ENCODE results near the gene PDGFA. TPM values are rescaled to one million over a fixed set of nuclear protein-coding genes. Genes with fewer than 3 reads are reported as not detected.
A peak's percentile ranks its signal among the peaks of the same experiment; 100 is the strongest.

PDGFA gene
- total and polyA plus RNA-seq, 2 experiments from 2014 or later, result 35.6 to 43.1 TPM

DNA sequence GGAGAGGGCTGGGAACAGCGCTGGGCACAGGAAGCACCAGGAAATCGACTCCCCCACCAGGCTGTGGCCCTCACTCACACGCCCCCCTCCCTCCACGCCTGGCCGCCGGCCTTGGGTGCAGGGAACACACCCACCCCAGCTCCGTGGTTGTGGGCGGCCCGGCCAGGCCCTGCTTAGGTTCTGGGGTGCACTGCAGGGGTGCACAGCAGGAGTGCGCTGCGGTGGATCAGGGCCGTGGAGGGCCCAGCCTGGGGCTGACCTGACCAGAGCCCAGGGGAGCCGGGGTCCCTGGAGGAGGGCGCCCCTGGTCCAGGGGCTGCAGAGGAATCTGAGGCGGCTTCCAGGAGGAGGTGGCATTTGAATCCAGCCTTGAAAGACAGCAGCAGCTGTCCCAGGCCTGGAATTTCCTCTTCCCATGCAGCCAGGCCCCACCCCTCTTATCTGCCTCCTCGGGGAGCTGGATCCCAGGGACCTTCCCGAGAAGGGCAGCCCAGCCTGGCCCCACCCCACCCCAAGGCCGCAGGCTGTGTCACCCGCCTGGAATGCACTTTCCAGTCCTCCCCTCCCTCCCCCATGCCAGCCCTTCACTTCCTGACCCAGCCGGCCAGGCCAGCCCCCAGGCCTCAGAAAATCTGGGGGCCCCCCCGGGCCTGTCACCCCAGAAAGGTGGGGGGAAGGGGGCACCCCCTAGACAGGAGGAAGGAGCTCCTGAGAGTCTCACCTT is 18.4 kb upstream of the PDGFA start:
- peaks cover 3% of the 10 kb centered on the region; the same call in 1 of the 2 replicates for H3K4me1 ChIP-seq (ENCODE audit: insufficient read depth)
- DNase-seq (ENCODE audit: low spot score), result peak; percentile 44
- H3K4me3 ChIP-seq, result no peak overlapping the region
- no peak overlapping the region for H2AFZ ChIP-seq
- ATAC-seq, result peak; percentile 47
- no peaks in the 10 kb centered on the region for H3F3A ChIP-seq (replicated peaks; ENCODE audit: low read depth)
- Mint-ChIP-seq H3K4me1 (peaks cover 4% of the 10 kb centered on the region), H3K4me3 (no peak overlapping the region), H3K9me3 (no peaks in the 10 kb centered on the region; the same call in 2 of the 3 replicates), H3K27me3 (ENCODE audit: insufficient read depth, low read depth, poor library complexity) (peaks cover 22% of the 10 kb centered on the region), H3K36me3 (ENCODE audit: low read depth) (no peaks in the 10 kb centered on the region), H3K27ac (no peak overlapping the region)
- no peak overlapping the region for H3K27ac ChIP-seq (ENCODE audit: low read depth)
- TF ChIP-seq, protein P1, sequence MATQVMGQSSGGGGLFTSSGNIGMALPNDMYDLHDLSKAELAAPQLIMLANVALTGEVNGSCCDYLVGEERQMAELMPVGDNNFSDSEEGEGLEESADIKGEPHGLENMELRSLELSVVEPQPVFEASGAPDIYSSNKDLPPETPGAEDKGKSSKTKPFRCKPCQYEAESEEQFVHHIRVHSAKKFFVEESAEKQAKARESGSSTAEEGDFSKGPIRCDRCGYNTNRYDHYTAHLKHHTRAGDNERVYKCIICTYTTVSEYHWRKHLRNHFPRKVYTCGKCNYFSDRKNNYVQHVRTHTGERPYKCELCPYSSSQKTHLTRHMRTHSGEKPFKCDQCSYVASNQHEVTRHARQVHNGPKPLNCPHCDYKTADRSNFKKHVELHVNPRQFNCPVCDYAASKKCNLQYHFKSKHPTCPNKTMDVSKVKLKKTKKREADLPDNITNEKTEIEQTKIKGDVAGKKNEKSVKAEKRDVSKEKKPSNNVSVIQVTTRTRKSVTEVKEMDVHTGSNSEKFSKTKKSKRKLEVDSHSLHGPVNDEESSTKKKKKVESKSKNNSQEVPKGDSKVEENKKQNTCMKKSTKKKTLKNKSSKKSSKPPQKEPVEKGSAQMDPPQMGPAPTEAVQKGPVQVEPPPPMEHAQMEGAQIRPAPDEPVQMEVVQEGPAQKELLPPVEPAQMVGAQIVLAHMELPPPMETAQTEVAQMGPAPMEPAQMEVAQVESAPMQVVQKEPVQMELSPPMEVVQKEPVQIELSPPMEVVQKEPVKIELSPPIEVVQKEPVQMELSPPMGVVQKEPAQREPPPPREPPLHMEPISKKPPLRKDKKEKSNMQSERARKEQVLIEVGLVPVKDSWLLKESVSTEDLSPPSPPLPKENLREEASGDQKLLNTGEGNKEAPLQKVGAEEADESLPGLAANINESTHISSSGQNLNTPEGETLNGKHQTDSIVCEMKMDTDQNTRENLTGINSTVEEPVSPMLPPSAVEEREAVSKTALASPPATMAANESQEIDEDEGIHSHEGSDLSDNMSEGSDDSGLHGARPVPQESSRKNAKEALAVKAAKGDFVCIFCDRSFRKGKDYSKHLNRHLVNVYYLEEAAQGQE (IDR thresholded peaks at IDR 0.05; ENCODE audit: unreplicated experiment), result no peak
- TF ChIP-seq, protein P2, sequence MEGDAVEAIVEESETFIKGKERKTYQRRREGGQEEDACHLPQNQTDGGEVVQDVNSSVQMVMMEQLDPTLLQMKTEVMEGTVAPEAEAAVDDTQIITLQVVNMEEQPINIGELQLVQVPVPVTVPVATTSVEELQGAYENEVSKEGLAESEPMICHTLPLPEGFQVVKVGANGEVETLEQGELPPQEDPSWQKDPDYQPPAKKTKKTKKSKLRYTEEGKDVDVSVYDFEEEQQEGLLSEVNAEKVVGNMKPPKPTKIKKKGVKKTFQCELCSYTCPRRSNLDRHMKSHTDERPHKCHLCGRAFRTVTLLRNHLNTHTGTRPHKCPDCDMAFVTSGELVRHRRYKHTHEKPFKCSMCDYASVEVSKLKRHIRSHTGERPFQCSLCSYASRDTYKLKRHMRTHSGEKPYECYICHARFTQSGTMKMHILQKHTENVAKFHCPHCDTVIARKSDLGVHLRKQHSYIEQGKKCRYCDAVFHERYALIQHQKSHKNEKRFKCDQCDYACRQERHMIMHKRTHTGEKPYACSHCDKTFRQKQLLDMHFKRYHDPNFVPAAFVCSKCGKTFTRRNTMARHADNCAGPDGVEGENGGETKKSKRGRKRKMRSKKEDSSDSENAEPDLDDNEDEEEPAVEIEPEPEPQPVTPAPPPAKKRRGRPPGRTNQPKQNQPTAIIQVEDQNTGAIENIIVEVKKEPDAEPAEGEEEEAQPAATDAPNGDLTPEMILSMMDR (conservative IDR thresholded peaks at IDR 0.05; ENCODE audit: low read depth in 2 of 2), result no peak
- TF ChIP-seq EZH2phosphoT487 (IDR thresholded peaks at IDR 0.05; ENCODE audit: unreplicated experiment) (no peak), NANOG (IDR thresholded peaks at IDR 0.05; ENCODE audit: borderline replicate concordance) (no peak), ZNF331 (CRISPR knock-in tag; IDR thresholded peaks at IDR 0.05; ENCODE audit: low read depth) (no peak), ETS1 (IDR thresholded peaks at IDR 0.05) (no peak), JUNB (IDR thresholded peaks at IDR 0.05; ENCODE audit: unreplicated experiment) (no peak), EZH2 (IDR thresholded peaks at IDR 0.05; ENCODE audit: low read depth, unreplicated experiment) (no peak), POLR2AphosphoS5 (IDR thresholded peaks at IDR 0.05; ENCODE audit: low read depth) (no peak)
- TF ChIP-seq, protein P3, sequence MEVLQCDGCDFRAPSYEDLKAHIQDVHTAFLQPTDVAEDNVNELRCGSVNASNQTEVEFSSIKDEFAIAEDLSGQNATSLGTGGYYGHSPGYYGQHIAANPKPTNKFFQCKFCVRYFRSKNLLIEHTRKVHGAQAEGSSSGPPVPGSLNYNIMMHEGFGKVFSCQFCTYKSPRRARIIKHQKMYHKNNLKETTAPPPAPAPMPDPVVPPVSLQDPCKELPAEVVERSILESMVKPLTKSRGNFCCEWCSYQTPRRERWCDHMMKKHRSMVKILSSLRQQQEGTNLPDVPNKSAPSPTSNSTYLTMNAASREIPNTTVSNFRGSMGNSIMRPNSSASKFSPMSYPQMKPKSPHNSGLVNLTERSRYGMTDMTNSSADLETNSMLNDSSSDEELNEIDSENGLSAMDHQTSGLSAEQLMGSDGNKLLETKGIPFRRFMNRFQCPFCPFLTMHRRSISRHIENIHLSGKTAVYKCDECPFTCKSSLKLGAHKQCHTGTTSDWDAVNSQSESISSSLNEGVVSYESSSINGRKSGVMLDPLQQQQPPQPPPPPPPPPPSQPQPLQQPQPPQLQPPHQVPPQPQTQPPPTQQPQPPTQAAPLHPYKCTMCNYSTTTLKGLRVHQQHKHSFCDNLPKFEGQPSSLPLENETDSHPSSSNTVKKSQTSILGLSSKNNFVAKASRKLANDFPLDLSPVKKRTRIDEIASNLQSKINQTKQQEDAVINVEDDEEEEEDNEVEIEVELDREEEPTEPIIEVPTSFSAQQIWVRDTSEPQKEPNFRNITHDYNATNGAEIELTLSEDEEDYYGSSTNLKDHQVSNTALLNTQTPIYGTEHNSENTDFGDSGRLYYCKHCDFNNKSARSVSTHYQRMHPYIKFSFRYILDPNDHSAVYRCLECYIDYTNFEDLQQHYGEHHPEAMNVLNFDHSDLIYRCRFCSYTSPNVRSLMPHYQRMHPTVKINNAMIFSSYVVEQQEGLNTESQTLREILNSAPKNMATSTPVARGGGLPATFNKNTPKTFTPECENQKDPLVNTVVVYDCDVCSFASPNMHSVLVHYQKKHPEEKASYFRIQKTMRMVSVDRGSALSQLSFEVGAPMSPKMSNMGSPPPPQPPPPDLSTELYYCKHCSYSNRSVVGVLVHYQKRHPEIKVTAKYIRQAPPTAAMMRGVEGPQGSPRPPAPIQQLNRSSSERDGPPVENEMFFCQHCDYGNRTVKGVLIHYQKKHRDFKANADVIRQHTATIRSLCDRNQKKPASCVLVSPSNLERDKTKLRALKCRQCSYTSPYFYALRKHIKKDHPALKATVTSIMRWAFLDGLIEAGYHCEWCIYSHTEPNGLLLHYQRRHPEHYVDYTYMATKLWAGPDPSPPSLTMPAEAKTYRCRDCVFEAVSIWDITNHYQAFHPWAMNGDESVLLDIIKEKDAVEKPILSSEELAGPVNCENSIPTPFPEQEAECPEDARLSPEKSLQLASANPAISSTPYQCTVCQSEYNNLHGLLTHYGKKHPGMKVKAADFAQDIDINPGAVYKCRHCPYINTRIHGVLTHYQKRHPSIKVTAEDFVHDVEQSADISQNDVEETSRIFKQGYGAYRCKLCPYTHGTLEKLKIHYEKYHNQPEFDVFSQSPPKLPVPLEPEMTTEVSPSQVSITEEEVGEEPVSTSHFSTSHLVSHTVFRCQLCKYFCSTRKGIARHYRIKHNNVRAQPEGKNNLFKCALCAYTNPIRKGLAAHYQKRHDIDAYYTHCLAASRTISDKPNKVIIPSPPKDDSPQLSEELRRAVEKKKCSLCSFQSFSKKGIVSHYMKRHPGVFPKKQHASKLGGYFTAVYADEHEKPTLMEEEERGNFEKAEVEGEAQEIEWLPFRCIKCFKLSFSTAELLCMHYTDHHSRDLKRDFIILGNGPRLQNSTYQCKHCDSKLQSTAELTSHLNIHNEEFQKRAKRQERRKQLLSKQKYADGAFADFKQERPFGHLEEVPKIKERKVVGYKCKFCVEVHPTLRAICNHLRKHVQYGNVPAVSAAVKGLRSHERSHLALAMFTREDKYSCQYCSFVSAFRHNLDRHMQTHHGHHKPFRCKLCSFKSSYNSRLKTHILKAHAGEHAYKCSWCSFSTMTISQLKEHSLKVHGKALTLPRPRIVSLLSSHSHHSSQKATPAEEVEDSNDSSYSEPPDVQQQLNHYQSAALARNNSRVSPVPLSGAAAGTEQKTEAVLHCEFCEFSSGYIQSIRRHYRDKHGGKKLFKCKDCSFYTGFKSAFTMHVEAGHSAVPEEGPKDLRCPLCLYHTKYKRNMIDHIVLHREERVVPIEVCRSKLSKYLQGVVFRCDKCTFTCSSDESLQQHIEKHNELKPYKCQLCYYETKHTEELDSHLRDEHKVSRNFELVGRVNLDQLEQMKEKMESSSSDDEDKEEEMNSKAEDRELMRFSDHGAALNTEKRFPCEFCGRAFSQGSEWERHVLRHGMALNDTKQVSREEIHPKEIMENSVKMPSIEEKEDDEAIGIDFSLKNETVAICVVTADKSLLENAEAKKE (CRISPR knock-in tag; IDR thresholded peaks at IDR 0.05), result no peak
- H3K36me3 ChIP-seq (ENCODE audit: insufficient read depth), result no peaks in the 10 kb centered on the region
- H3K79me2 ChIP-seq (replicated peaks; ENCODE audit: insufficient read depth), result no peaks in the 10 kb centered on the region
- H3K27me3 ChIP-seq (ENCODE audit: insufficient read depth), result no peaks in the 10 kb centered on the region
- H3K4me2 ChIP-seq, result no peak overlapping the region
- H3K9me2 ChIP-seq (ENCODE audit: insufficient read depth), result no peaks in the 10 kb centered on the region
- H4K20me1 ChIP-seq (replicated peaks; ENCODE audit: insufficient read depth), result no peaks in the 10 kb centered on the region

Data from GM23338 (cell line).